NCI-H187 treated with DMSO at 0.1 percent for 48 hours (cell line): ENCODE measurements around the gene CCDC146.
"Not testable (repeated sequence)": the region's sequence is repeated elsewhere in the genome, so short reads cannot be mapped to it uniquely, and the experiment has no call there.

Source experiments
- DNase-seq: peaks from one replicate; lab custom pipeline; 2025; lab: John Stamatoyannopoulos, UW

Gene CCDC146

DNA sequence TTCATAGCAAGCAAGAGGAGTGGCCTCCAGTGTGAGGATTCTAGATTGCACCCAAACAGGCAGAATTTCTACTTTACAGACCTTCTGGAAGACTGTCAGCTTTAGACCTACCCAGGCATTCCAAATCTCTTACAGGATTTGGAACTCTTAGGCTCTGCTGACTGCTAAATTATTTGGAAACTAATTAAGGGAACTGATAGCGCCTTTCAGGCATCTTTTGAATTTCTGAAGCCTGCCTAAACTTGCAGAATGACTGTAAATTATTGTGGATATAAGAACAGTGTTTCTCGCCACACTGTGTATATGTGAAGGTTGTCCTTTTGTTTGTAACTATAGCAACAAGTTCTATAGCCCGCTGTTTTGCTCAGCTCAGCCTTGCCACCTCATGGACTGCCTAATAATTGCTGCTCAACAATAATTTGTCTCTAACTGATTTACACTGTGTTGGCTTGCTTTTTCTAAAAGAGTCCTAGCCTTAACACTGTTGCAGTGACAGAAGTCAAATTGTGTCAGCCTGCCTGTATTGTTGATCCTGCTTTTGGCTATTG is 32.6 kb downstream of the CCDC146 start:
- not testable (repeated sequence) for DNase-seq

DNA sequence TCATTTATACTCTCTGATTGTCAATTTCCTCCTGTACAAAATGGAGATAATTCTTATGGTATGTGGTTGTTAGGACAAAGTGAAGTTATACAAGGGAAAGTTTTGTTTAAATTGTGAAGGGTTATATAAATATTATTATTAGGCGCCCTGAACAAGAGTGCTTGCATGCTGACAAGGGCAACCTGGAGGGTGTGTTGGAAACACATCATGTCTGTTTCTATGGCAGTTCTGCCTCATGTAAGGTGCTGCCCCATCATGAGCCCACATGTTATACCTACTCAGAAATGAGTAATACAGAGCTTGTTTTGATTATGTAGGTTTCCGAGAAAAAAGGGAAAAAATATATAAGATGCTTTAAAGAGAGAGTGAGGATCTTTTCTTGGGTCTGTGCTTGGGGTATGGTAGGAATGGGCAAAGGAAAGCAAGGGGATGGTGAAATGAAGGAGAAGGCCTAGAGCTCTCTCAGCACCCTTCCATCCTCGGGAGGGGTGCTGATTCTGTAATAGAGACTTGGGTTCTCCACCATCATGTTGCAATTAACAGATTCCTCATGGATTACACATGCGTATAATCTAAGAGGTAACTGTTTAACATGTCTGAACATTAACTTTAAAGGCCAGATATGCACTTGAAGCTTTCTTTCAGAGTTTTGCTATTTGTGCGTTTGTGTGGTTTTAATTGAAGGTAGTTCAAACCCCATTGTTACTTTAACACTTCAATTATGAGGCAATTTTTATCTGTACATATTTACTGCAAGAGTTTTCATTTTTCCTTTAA is 33.4 kb downstream of the CCDC146 start:
- not testable (repeated sequence) for DNase-seq

DNA sequence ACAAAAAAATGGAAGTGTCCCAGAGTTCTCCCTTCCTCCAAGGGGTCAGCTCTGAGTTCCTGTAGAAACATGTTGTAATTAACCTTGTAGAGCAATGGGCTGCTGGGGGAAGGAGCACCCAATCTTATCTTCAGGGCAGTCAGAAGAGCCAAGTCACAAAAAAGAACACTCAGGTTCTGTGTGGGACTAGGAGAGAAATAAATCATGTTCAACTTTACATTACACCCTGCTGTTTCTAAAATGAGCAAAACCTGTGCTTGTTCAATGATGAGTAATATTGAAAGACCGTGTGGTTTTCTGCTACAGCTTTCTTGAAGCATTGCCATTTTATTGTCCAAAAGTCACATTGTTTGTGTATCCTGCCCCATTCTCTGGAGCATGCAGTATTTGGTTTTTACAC is 34.6 kb downstream of the CCDC146 start:
- not testable (repeated sequence) for DNase-seq

DNA sequence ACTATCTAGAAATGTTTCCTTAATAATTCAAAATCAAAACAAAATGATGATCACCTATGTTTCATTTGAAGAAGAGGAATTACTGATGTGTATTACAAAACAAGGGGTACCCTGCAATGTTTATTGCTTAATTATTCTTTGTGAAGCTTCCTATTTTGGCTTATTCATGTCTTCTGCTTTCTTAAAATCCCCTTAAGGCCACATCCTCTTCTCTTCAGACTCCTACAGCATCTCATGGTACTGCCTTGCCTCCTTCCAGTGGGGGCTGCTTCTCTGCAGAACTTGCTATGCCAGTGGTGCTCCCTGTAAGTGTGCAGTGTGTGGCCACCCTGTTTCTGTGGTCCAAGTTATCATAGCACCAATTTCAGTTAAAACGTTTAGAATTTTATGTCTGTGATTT is 35.0 kb downstream of the CCDC146 start:
- no peak for DNase-seq

GRCh38 chr7:77171073-77171472 is 48.7 kb downstream of the CCDC146 start:
- DNase-seq: not testable (repeated sequence)

GRCh38 chr7:77172437-77173172 is 50.2 kb downstream of the CCDC146 start:
- not testable (repeated sequence) for DNase-seq

DNA sequence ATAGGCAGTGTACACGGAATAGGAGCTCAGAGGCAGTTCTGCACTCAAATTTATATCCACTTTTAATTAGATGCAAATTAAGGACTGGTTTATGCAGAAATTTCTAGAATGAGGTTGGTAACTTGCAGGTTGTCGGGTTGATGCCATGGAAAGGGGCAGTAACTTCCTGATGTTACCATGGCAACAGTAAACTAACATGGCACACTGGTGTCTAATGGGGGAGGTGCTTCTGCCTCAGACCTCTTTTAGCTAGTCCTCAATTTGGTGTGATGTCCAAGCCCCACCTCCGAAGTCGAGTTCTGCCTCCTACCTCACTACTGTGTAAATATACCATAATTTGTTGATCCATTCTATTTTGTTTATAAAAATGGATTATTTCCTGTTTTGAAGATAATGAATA is 52.0 kb downstream of the CCDC146 start:
- not testable (repeated sequence) for DNase-seq

DNA sequence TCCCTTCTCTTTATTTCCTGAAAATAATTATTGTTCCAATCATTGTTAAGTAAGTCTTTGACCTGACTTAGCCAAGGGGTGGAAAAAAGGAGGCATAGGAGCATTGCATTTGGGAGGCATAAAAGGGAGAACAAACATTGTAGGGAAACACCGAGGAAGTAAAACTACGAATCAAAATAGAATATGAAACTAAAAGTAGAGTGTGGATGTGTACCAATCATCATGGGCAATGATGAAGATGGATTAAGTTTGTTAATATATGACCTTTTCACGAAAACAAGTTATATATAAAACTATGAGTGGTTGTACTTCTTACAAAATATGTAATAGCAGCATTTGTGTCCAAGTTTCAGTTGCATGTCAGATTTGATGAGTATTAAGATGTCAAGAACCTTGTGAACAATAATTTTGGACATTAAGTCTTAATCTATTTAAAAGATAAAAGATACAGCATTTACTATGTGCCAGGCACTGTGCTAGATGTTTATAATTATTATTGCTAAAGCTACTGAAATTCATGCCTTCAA is 52.9 kb downstream of the CCDC146 start:
- not testable (repeated sequence) for DNase-seq

GRCh38 chr7:77177321-77177904 is 55.0 kb downstream of the CCDC146 start:
- DNase-seq: not testable (repeated sequence)

- not testable (repeated sequence) for DNase-seq
Measured at GRCh38 chr7:77178024-77178423, 55.6 kb downstream of the CCDC146 start.

- DNase-seq: no peak
Measured at GRCh38 chr7:77181015-77181595, 58.7 kb downstream of the CCDC146 start.

GRCh38 chr7:77181734-77182133 is 59.3 kb downstream of the CCDC146 start:
- no peak for DNase-seq

DNA sequence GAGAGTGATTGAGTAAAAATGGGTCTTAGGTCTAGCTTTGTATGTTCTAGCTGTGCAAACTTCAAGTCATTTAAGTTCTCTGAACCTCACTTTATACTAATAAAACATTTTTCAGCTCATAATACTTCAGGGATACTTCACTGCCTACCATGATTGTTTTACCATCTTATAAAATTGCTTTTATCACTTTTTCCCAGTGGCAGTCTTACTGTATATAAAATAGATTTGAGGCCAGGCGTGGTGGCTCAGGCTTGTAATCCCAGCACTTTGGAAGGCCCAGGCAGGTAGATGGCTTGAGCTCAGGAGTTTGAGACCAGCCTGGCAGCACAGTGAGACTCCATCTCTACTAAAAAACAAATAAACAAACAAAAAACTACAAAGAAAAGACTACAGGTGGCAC is 59.8 kb downstream of the CCDC146 start:
- no peak for DNase-seq

DNA sequence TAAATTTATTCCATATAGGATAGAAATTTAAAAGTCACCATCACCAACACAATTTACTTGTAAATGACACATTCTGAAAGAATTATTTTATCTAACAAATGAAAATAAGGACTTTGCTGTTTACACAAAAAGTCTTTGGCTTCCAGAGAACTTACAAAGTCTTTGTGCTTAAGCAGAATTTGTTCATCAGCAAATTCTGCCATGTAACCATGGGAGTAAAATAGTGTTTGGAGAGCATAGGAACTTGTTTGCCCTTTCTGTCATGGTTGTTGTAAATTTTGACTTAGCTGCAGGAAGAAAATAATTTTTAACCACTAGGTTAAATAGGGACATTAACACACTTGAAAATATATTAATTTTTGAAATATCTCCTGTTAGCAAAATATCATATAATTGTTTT is 62.0 kb downstream of the CCDC146 start:
- no peak for DNase-seq

DNA sequence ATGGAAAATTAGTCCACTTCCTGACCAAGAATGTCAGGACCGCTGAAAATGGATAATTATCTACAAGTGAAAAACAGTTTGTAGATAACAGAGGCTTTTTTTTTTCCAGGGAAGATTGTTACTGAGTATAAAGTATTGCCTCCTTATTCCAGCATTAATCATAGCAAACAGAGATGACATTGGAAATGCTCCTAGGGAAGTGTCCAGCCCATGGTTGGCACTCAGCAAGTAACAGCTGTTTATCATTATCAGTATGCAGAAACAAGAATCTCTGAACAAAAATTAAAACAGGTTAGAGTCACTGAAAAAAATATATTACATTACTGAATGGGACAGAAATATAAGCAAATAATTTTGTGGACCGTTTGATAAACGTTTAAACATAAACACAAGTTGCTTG is 62.6 kb downstream of the CCDC146 start:
- no peak for DNase-seq

DNA sequence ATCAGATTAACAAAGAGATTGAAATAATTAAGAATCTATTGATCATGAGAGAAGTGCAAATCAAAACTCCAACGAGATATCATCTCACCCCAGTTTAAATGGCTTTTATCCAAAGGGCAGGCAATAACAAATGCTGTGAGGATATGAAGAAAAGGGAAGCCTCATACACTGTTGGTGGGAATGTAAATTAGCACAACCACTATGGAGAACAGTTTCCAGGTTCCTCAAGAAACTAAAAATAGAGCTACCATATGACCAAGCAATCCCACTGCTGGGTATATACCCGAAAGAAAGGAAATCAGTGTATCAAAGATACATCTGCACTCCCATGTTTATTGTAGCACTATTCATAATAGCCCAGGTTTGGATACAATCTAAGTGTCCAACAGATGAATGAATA is 63.5 kb downstream of the CCDC146 start:
- no peak for DNase-seq

DNA sequence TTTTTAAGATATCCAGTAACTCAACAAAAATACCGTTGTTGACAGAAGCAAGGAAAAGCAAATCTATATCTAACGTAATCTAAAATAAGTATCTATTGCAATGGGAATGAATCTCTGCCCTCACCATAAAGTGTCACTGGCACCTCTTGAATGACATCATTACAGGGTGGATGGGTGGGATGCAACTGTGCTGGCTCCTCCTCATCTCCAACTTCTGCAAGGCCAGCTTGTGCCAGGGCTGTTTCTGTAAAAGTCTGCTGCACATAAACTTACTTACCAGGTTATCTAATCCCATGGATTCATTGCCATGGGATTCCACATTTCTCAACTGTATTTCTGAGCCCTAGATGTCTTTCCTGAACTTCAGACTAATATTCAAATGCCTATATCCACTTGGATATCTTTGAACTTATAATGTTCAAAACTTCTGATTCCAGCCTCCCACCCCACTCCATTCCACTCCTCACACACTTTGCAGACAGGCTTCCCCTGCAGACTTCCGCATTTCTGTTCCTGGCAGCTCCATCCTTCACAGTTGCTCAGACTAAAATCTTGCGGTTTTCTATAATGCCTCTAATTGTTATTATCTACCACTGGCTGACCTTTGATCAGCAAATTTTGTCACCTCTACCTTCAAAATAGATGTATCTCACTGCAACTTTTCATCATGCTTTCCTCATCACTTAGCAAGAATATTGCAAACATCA is 66.5 kb downstream of the CCDC146 start:
- no peak for DNase-seq

- no peak for DNase-seq
Measured at GRCh38 chr7:77197141-77197540, 74.7 kb downstream of the CCDC146 start.

DNA sequence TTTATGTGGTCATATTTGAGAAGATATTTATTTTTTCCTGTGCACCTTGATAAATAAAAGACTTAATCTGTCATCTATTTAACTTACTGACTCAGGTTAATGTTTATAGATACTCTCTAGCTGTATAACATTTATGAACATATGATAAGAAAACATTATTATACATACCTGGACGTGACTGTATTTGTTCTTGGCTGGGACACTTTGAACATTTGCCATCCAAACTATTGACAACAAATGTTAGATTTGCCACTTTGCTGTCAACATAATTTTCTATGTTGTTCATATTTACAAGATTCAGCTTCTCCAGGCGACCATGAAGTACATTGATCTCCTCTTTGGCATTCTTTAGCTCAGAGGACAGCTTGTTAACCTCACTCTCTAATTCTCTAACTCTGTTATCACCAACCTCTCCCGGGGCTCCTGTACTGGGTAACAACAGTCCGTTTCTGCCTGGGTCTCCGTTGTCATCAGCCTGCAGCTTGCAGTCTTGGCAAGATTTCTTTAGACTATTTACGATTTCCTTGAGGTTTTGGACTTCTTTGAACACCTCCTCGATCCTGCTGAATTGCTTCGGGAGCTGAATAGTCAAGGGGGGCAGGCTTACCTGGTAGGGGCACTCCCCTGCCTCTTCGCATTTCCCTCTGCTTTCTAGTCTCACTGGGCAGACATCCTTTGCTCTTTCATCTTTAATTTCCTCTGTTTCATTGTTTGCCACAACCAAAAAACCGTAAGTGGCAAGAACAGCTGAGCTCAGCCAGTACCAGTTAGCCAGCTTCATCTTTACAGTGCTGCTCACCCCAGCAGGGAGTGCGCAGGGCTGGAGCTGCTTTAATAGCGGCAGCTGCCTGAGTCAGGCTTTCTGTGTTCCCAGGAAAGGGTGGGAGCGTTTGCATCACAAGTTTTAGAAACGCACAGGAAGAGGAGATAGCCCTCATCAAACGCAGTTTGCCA is 76.9 kb downstream of the CCDC146 start, which contains the start of gene FGL2:
Gene FGL2, minus strand, starts transcription at position 807 of the 954 bp plus-strand sequence. Its CDS starts 26 bp downstream, at position 781.
- no peak for DNase-seq

GRCh38 chr7:77200542-77200941 is 78.1 kb downstream of the CCDC146 start:
- DNase-seq: no peak
